KOPT-K1 (cell line): ENCODE measurements around the gene CROCC2.

Experiments
- H3K27ac ChIP-seq: fragments of 200-600 bp; sonication (generic); 2 replicates; pipeline ENCODE4 v1.5.1; 2016; ENCODE audit warnings: antibody characterized with exemption, mild to moderate bottlenecking, low read depth, low read length; ENCODE audit not compliant: poor library complexity, severe bottlenecking
- H3K36me3 ChIP-seq: fragments of 200-600 bp; sonication (generic); 2 replicates; pipeline ENCODE4 v1.5.1; 2017; ENCODE audit warnings: antibody characterized with exemption, mild to moderate bottlenecking, low read length, moderate library complexity; ENCODE audit not compliant: insufficient read depth
- H3K9me3 ChIP-seq: fragments of 200-600 bp; sonication (generic); 2 replicates; pipeline ENCODE4 v1.5.1; 2017; ENCODE audit warnings: antibody characterized with exemption, low read length, mild to moderate bottlenecking; ENCODE audit not compliant: insufficient read depth, poor library complexity, severe bottlenecking

The CROCC2 gene

GRCh38 chr2:240906141-240906910, at the start of gene CROCC2:
Gene CROCC2, plus strand, starts transcription at chr2:240906336. Its CDS starts 178 bp downstream, at chr2:240906514.
- no peaks in the 10 kb centered on the region for H3K9me3 ChIP-seq
- H3K36me3 ChIP-seq, result no peaks in the 10 kb centered on the region
- no peak within 1 kb of the TSS for H3K27ac ChIP-seq

GRCh38 chr2:240857039-240858008, 48.8 kb upstream of the CROCC2 start:
- peaks cover 9% of the 10 kb centered on the region for H3K9me3 ChIP-seq
- no peaks in the 10 kb centered on the region for H3K36me3 ChIP-seq
- no peak overlapping the region for H3K27ac ChIP-seq

- H3K36me3 ChIP-seq, result no peaks in the 10 kb centered on the region
- H3K9me3 ChIP-seq, result peaks cover 9% of the 10 kb centered on the region
- H3K27ac ChIP-seq, result no peak overlapping the region
Observed at GRCh38 chr2:240858321-240858720, 47.8 kb upstream of the CROCC2 start.

DNA sequence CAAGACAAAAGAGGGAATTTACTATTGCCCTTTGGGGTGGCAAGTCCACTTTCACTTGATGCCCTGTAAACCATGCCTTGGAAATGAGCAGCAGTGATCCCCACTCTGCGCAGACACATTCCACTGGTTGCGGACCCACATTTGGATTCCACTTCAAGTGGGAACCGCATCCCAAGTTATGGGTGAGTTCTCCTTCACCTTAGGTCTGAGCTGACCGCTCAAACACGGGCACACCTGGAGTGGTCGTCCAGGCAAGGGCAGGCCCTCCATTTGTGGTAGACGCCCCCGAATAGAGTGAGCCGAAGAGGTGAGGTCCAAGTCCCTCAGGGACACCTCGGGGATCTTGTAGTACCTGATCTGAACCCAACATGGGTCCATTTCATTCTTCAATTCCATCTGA, 47.3 kb upstream of the CROCC2 start:
- H3K27ac ChIP-seq, result no peak overlapping the region
- H3K9me3 ChIP-seq, result peaks cover 9% of the 10 kb centered on the region
- H3K36me3 ChIP-seq, result no peaks in the 10 kb centered on the region

DNA sequence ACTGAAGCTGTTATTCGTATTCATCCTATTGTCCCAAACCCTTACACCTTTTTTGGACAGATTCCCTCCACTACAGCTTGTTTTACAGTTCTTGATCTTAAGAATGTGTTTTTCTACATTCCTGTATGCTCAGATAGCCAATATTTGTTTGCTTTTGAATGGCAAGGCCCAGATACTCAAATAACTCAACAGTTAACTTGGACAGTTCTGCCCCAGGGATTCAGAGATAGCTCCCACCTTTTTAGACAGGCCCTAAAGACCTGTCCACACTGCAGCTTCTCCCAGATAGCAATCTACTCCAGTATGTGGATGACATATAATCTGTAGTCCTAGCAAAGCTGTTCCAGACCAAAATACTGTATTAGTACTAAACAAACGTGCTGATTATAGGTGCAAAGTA, 44.6 kb upstream of the CROCC2 start:
- H3K36me3 ChIP-seq, result no peaks in the 10 kb centered on the region
- no peak overlapping the region for H3K27ac ChIP-seq
- no peaks in the 10 kb centered on the region for H3K9me3 ChIP-seq

DNA sequence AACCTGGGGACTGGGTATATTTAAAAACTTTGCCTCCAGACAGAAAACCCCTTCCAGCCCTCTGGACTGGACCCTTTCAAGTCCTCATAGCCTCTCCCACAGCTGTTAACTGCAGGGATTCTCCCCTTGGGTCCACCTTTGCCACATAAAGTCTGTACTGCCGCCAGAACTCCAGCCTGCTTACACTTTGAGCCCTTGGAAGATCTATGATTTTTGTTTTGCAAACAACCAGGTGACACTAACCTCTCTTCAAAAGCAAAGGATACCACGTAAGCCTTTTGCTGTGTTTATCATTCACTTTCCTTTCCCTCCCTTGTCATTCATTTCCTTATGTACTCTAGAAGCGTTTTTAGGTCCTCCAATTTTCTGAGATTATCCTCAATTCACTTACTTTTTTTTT, 41.7 kb upstream of the CROCC2 start:
- Histone ChIP-seq H3K36me3 (no peaks in the 10 kb centered on the region), H3K27ac (no peak overlapping the region), H3K9me3 (no peaks in the 10 kb centered on the region)

DNA sequence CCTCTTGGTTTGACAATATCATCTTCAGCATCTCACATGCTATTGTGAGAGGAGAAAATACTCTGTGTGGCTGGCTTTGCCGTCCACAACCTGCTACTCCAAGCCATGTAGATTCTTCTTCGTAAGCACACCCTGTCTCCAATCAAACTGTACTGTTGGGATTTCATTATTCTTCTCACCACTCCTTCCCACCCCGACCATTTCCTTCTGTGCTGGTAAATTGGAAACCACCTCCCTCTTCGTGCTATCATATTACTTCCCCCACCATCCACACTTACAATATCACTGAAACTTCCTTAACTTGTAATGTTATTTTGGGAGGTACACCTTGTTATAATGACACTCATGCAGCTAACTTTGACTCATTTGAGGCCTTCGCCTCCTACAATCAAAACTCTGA, 40.7 kb upstream of the CROCC2 start:
- no peaks in the 10 kb centered on the region for H3K9me3 ChIP-seq

GRCh38 chr2:240868286-240869108, 37.6 kb upstream of the CROCC2 start, which contains the start of gene AGXT:
Gene AGXT, plus strand, starts transcription at chr2:240868824. Its CDS starts 42 bp downstream, at chr2:240868866.
- Histone ChIP-seq H3K27ac (no peak within 1 kb of the TSS), H3K9me3 (no peaks in the 10 kb centered on the region)

More for the DNA sequence above, 40.7 kb upstream of the CROCC2 start:
- Histone ChIP-seq H3K36me3 (no peaks in the 10 kb centered on the region), H3K27ac (no peak overlapping the region)

DNA sequence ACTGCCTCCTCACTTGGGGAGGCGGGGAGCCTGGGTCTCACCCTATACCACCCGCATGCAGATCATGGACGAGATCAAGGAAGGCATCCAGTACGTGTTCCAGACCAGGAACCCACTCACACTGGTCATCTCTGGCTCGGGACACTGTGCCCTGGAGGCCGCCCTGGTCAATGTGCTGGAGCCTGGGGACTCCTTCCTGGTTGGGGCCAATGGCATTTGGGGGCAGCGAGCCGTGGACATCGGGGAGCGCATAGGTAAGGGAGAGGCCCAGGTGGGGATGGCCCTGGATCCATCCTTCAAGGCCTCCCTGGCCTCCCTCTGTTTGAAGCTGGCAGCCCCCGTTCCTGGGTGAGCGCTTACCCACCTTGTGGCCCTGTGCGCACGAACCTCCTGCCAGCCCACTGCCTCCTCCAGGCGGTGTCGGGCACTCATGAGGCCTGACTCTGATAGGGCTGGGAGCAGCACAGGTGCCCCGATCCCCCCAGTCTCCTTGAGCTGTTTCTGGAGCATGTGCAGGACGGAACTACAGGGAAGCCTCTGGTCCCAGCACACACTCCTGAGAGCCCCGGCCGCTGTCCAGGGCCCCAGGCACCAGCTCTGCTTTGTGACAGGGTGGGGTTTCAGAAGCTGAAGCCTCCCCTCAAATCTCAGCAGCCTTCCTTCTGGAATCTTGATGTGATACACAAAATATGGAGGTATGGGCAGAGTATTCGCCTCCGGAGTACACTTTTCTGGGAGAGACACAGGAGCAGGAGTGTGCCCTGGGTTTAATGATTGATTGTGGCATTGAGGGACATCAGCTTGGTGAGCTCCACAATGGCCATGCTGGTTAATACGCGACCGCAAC, 36.8 kb upstream of the CROCC2 start:
- no peak overlapping the region for H3K27ac ChIP-seq
- no peaks in the 10 kb centered on the region for H3K36me3 ChIP-seq
- H3K9me3 ChIP-seq, result no peaks in the 10 kb centered on the region

More at GRCh38 chr2:240868286-240869108, 37.6 kb upstream of the CROCC2 start, which contains the start of gene AGXT:
- no peaks in the 10 kb centered on the region for H3K36me3 ChIP-seq

GRCh38 chr2:240869956-240870875, 35.9 kb upstream of the CROCC2 start:
- no peaks in the 10 kb centered on the region for H3K36me3 ChIP-seq
- H3K27ac ChIP-seq, result no peak overlapping the region
- no peaks in the 10 kb centered on the region for H3K9me3 ChIP-seq

GRCh38 chr2:240871071-240871958, 34.8 kb upstream of the CROCC2 start:
- Histone ChIP-seq H3K27ac (no peak overlapping the region), H3K36me3 (no peaks in the 10 kb centered on the region), H3K9me3 (no peaks in the 10 kb centered on the region)

DNA sequence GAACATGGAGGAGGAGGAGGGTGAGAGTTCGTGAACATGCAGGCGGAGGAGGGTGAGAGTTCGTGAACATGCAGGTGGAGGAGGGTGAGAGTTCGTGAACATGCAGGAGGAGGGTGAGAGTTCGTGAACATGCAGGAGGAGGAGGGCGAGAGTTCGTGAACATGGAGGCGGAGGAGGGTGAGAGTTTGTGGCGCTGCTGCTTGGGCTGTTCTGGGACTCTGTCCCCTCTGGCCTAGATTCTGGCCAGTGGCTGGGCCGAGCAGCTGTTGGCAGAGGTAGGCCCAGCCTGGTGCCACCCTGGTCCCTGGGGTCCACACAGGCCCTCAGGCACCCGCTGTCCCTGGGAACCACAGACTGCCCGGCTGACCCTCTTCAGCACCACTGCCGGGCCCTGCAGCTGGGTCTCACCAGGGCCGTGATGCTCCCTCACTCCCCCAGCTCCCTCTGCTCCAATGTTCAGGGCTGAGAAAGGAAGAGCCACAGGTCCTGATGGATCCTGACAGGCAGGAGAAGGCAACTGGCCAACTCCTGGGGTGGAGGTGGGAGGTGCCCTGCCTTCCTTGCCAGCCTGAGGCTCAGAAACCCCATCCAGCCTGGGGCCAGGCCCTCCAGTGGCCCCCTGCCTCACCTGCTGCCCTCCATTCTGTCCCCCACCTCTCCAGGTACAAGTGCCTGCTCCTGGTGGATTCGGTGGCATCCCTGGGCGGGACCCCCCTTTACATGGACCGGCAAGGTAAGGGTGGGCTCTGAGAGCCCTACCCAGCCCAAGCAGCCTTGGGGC, 33.6 kb upstream of the CROCC2 start:
- H3K9me3 ChIP-seq, result no peaks in the 10 kb centered on the region
- no peak overlapping the region for H3K27ac ChIP-seq
- no peaks in the 10 kb centered on the region for H3K36me3 ChIP-seq
